K562 (cell line): ENCODE measurements around the gene WDR27. TPM values are rescaled to one million over a fixed set of nuclear protein-coding genes. Genes with fewer than 3 reads are reported as not detected.

Experiments
- ATAC-seq: fragments of 200-7000 bp; cut with Tn5 transposase; 3 replicates; pipeline ENCODE4 v1.9.1; 2020; ENCODE audit warnings: moderate library complexity
- BruUV-seq: library from RNA; stranded (reverse); fragments of 400-500 nt; replicated peaks from 2 replicates; lab custom pipeline; 2021; lab: Mats Ljungman, UMichigan
- CTCF ChIA-PET: fragments of 300-600 bp; formaldehyde crosslinking; extraction: SDS; loops from one replicate; lab custom pipeline; 2021; ENCODE audit warnings: low intra/inter-chr PET ratio; lab: Yijun Ruan, JAX
- POLR2A ChIA-PET: fragments of 300-600, 350-650 bp; sonication (Branson Sonifier 250); formaldehyde crosslinking; extraction: SDS; loops from one replicate; lab custom pipeline; 2021; ENCODE audit warnings: antibody characterized with exemption, inconsistent platforms; lab: Yijun Ruan, JAX
- DNase-seq, 4 experiments: peaks; one replicate each; pipeline versions ENCODE4 v3.0.0 to v3.0.0-alpha.2; 2011 to 2018; ENCODE audit warnings: low spot score in 3 of 4, mixed read lengths in 3 of 4; ENCODE audit errors: extremely low read depth in 1 of 4
- FAIRE-seq: peaks from 2 replicates; lab custom pipeline; 2011; peaks lifted over from hg19 to GRCh38; lab: Jason Lieb, UNC
- H2AFZ ChIP-seq: 2 replicates; pipeline ENCODE4 v1.6.0; 2011; ENCODE audit warnings: low read depth, low read length, control low read depth, inconsistent platforms
- H3K27ac ChIP-seq: fragments of 200-600 bp; 3 replicates; pipeline ENCODE4 v1.8.0; 2011; ENCODE audit warnings: low read depth, mild to moderate bottlenecking, control low read depth, inconsistent platforms, low read length, moderate library complexity, mixed read lengths; ENCODE audit errors: extremely low read depth
- H3K27me3 ChIP-seq, 2 experiments: fragments of 300-600 bp in 1 of 2; 2 replicates in 1 of 2; 3 replicates in 1 of 2; pipeline versions ENCODE4 v1.6.0 to v1.8.0; 2011; ENCODE audit warnings: inconsistent platforms in 2 of 2, low read length in 2 of 2, mild to moderate bottlenecking in 1 of 2, mixed read lengths in 1 of 2, moderate library complexity in 1 of 2; ENCODE audit not compliant: control insufficient read depth in 2 of 2, insufficient read depth in 2 of 2
- H3K36me3 ChIP-seq: fragments of 300-600 bp; 3 replicates; pipeline ENCODE4 v1.8.0; 2011; ENCODE audit warnings: mild to moderate bottlenecking, low read length, inconsistent platforms; ENCODE audit not compliant: control insufficient read depth, insufficient read depth
- H3K4me1 ChIP-seq, 2 experiments: fragments of 200-600 bp in 1 of 2; replicated peaks in 1 of 2; 2 replicates in 1 of 2; 3 replicates in 1 of 2; pipeline versions ENCODE4 v1.5.1 to v1.8.0; 2011; ENCODE audit warnings: inconsistent platforms in 2 of 2, low read length in 2 of 2, mild to moderate bottlenecking in 1 of 2, mixed read lengths in 1 of 2, moderate library complexity in 1 of 2; ENCODE audit not compliant: control insufficient read depth in 2 of 2, insufficient read depth in 2 of 2
- H3K4me2 ChIP-seq: 2 replicates; pipeline ENCODE4 v1.6.1; 2011; ENCODE audit warnings: low read length, control low read depth, inconsistent platforms, mixed read lengths; ENCODE audit not compliant: insufficient read depth
- H3K4me3 ChIP-seq: fragments of 200-600 bp; sonication (generic), shearing (Covaris generic); 2 replicates; pipeline ENCODE4 v1.5.1; 2016; ENCODE audit warnings: control low read depth, inconsistent platforms
- H3K79me2 ChIP-seq: fragments of 200-600 bp; 3 replicates; pipeline ENCODE4 v1.8.0; 2011; ENCODE audit warnings: low read length, inconsistent platforms; ENCODE audit not compliant: control insufficient read depth, insufficient read depth
- H3K9ac ChIP-seq, 2 experiments: 2 replicates each; pipeline versions ENCODE4 v1.6.0 to v1.6.1; 2011; ENCODE audit warnings: low read depth in 2 of 2, low read length in 2 of 2, control low read depth in 1 of 2, inconsistent platforms in 1 of 2, mild to moderate bottlenecking in 1 of 2, mixed read lengths in 1 of 2; ENCODE audit not compliant: insufficient read depth in 1 of 2
- H3K9me1 ChIP-seq: one replicate; pipeline ENCODE4 v1.6.0; 2011; ENCODE audit warnings: inconsistent platforms, mild to moderate bottlenecking, low read length, moderate library complexity; ENCODE audit not compliant: control insufficient read depth, insufficient read depth
- H3K9me3 ChIP-seq: replicated peaks from 2 replicates; pipeline ENCODE4 v1.5.1; 2011; ENCODE audit warnings: low read depth, low read length, inconsistent platforms; ENCODE audit not compliant: control insufficient read depth, insufficient read depth
- H4K20me1 ChIP-seq: replicated peaks from 2 replicates; pipeline ENCODE4 v1.6.1; 2011; ENCODE audit warnings: low read length, inconsistent platforms, mixed read lengths; ENCODE audit not compliant: control insufficient read depth, insufficient read depth
- DACH1 ChIP-seq: fragments of 450-650 bp; IDR thresholded peaks from 2 replicates; pipeline ENCODE4 v1.6.1; 2018; ENCODE audit not compliant: partially characterized antibody
- EGR1 ChIP-seq: fragments of 450-650 bp; conservative IDR thresholded peaks from 2 replicates; pipeline ENCODE4 v1.6.1; 2017; ENCODE audit warnings: mild to moderate bottlenecking
- POLR2A ChIP-seq: fragments of 450-650 bp; conservative IDR thresholded peaks from 2 replicates; pipeline ENCODE4 v1.6.1; 2016
- SUPT5H ChIP-seq: fragments of 450-650 bp; IDR thresholded peaks from 2 replicates; pipeline ENCODE4 v1.6.1; 2016
- THRB ChIP-seq: fragments of 450-650 bp; formaldehyde crosslinking; conservative IDR thresholded peaks from 2 replicates; pipeline ENCODE4 v1.4.0; 2022; ENCODE audit warnings: mild to moderate bottlenecking, missing genetic modification characterization
- XRCC3 ChIP-seq: fragments of 450-650 bp; IDR thresholded peaks from 2 replicates; pipeline ENCODE4 v1.6.1; 2017; ENCODE audit warnings: mild to moderate bottlenecking, moderate library complexity
- WGBS: fragments of 100-300 bp; shearing (Covaris generic); methylation state at CpG from one replicate; pipeline ENCODE4 v1.1.6; 2016; ENCODE audit warnings: low coverage, mixed read lengths; ENCODE audit not compliant: insufficient coverage; ENCODE audit errors: missing lambda C conversion rate; 5-methylcytosine and 5-hydroxymethylcytosine counted together
- in situ Hi-C: fragments of 300-500 bp; cut with MboI; formaldehyde crosslinking; loops from 4 replicates; pipeline ENCODE4 v1.15.0; 2018; ENCODE audit warnings: inconsistent platforms, mixed read lengths
- intact Hi-C: fragments of 100-400 bp; cut with micrococcal nuclease; formaldehyde crosslinking; loops from 2 replicates; pipeline ENCODE4 v1.14.2; 2022
- polyA plus RNA-seq, 8 experiments: library from polyadenylated mRNA; depleted of rRNA in 4 of 8; stranded (reverse) in 5 of 8; unstranded in 3 of 8; fragments of >200 nt; fragmentation: Nextera tagmentation in 2 of 8; fragmentation: Illumina TruSeq in 1 of 8; extraction: Ambion mirVana in 2 of 8; extraction: Trizol in 1 of 8; gene quantifications; 2 replicates each; pipeline versions ENCODE4 v1.2.1 to v1.2.3, GENCODE V29; 2011 to 2014; ENCODE audit warnings: inconsistent platforms in 1 of 8, missing spikeins in 1 of 8
- total RNA-seq, 7 experiments: library from RNA; depleted of rRNA in 6 of 7; stranded (reverse); fragments of >200 nt in 6 of 7; fragmentation: Illumina TruSeq in 2 of 7; extraction: Trizol in 2 of 7; gene quantifications; 2 replicates each; pipeline versions ENCODE4 v1.2.1 to v1.2.3, GENCODE V29; 2011 to 2021; ENCODE audit warnings: low replicate concordance in 1 of 7

The WDR27 gene
- total and polyA plus RNA-seq, 9 of the 15 experiments (the other 6 are each of a cell fraction or from before 2014, with no cell fraction given), result 4.3 to 77.2 (median 22.7) TPM

GRCh38 chr6:169650241-169650958, 51.4 kb downstream of the WDR27 start:
- POLR2A ChIA-PET, result no interaction called here
- CTCF ChIA-PET, result interaction anchor here (0.7 kb wide), 1 partner anchor 885 kb away, joined by 5 read pairs; no protein-coding TSS in a partner anchor
- in situ Hi-C loops, result no loop called here

More at GRCh38 chr6:169650241-169650958, 51.4 kb downstream of the WDR27 start:
- H3K79me2 ChIP-seq, result no peaks in the 10 kb centered on the region
- H4K20me1 ChIP-seq, result no peaks in the 10 kb centered on the region
- peak; percentile 55; the same call in 1 of the 2 replicates for TF ChIP-seq EGR1
- 0 out of 2 replicates have a peak, but pooled peaks have one; percentile 35 for TF ChIP-seq POLR2A
- TF ChIP-seq XRCC3, result no peak
- TF ChIP-seq SUPT5H, result peak; percentile 50
- no peak for TF ChIP-seq DACH1
- 0 out of 2 replicates have a peak, but pooled peaks have one; percentile 31 for TF ChIP-seq THRB (CRISPR knock-in tag)
- no peak overlapping the region for H3K4me3 ChIP-seq
- no peaks in the 10 kb centered on the region for H3K9me1 ChIP-seq
- peaks cover 0 to 8% of the 10 kb centered on the region in 2 experiments; a peak in 1 of 5 replicates for H3K4me1 ChIP-seq
- no peak overlapping the region for H3K27ac ChIP-seq
- H3K27me3 ChIP-seq, result no peaks in the 10 kb centered on the region
- H3K9me3 ChIP-seq, result no peaks in the 10 kb centered on the region
- no peak overlapping the region for H3K9ac ChIP-seq
- H2AFZ ChIP-seq, result no peak overlapping the region
- no peak overlapping the region for H3K4me2 ChIP-seq
- 48% methylated on average over 3 of the region's 3 CpGs for WGBS
- H3K36me3 ChIP-seq, result peaks cover 3% of the 10 kb centered on the region; the same call in 1 of the 3 replicates
- intact Hi-C loops, result no loop called here
- no peak for DNase-seq
- no peak for FAIRE-seq
- no TSS peak for BruUV-seq
- ATAC-seq, result no peak
